Breast epithelium (tissue), 3 donors: Measurements from ENCODE around the gene SAP25.

ENCODE experiments used
- CTCF ChIP-seq, 3 donors: fragments of 450-650 bp; IDR thresholded peaks; one replicate each; pipeline ENCODE4 v1.5.1; 2016 to 2017; ENCODE audit warnings: antibody characterized with exemption in 3 of 3, mild to moderate bottlenecking in 3 of 3, moderate library complexity in 3 of 3
- POLR2A ChIP-seq: fragments of 450-650 bp; IDR thresholded peaks from one replicate; pipeline ENCODE4 v1.6.1; 2016; ENCODE audit warnings: antibody characterized with exemption, mild to moderate bottlenecking, moderate library complexity
- POLR2AphosphoS5 ChIP-seq, 3 donors: sonication (generic); formaldehyde crosslinking; IDR thresholded peaks; one replicate each; pipeline ENCODE4 v1.6.1; 2017; ENCODE audit warnings: antibody characterized with exemption in 3 of 3

- TF ChIP-seq CTCF (IDR thresholded peaks at IDR 0.05): no peak
- TF ChIP-seq POLR2AphosphoS5 (IDR thresholded peaks at IDR 0.05): no peak
- TF ChIP-seq POLR2A: no peak
Measured at GRCh38 chr7:100612730-100613390, 39.2 kb upstream of the SAP25 start.
